ENCODE results near the gene DNASE1L2.

The DNASE1L2 gene

DNA sequence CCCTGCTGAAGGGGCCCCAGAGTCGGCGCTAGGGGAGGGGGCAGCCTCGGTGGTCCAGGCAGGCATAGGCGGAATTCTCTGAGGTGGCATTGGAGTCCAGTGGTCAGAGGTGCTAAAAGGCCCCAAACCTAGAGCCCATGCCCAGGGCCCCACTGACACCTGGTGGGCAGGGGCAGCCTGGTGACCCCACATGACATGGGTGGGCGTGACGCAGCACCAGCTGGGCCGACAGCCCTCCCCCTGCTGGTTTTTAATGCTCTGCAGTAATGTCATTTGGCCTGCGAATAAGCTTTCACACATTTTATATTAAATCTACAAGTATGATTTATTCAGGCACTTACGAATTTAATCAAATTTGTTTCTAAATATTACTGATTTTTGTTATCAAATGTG lies 33.8 kb downstream of the DNASE1L2 start:
- DNase-seq (ENCODE audit: low read depth) = no peak

DNA sequence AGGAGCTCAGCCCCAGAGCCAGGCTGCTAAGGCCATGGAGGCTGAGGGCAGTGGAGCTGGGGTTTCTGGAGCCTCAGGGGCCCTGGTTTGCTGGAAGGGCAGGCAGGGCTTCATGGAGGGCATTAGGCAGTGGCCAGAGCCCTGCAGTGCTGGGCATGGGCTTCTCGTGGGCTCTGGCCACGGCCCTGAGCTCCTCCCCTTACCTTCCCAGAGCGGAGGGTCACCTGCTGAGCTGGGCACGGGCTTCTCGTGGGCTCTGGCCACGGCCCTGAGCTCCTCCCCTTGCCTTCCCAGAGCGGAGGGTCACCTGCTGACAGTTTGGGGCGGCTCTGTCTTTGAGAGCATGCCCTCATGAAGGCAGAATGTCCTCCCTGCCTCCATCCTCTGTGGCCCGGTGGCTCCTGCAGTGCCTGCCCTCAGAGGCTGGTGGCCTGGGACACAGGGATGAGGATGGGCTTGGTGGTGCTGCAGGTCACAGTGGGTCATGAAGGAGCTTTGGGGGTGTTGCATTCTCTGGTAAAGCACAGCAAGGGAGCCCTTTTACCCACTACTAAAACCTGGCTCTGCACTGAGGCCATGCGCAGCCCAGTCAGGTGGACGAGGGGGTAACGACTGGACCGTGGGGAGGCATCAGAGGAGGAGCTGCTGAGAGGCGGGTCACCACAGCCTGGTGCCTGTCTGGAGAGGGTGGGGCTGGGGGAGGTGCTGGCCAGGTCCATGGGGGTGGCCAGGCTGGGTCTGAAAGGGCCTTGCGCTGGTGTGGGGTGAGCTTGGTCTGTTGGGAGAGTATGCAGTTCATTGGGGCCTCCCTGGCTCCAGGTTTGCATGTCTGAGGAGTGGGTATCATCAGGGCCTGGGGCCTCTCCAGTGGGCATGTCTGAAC lies 34.6 kb downstream of the DNASE1L2 start:
- no peak for DNase-seq (ENCODE audit: low read depth)

DNA sequence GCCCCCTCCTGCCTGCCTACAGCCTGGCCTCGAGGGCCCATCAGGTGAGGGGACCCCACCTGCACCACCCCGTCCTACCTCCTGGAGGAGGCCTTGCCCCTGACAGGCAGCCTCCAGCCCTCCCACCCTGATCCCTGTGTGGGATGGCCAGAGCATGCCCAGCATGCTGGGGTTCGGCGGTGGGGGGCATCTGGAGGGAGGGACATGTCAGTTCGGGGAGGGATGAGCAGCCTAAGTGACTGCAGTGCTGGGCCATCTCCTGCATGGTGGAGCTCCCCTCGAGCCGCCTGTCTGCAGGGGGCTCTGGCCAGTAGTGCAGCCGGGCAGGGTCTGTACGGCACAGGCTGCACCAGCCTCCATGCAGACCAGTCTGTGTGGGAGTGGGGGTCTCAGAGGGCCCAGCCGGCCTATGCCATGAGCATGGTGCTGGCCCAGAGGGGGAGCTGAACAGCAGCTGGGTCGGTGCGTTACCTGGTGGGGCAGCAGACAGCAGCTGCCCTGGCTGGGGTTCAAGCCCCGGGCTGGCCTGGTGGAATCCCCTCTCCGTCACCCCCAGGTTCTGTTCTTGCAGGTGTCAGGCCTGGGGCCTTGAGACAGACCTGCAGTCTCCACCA lies 35.7 kb downstream of the DNASE1L2 start:
- DNase-seq (ENCODE audit: low read depth) = no peak

DNA sequence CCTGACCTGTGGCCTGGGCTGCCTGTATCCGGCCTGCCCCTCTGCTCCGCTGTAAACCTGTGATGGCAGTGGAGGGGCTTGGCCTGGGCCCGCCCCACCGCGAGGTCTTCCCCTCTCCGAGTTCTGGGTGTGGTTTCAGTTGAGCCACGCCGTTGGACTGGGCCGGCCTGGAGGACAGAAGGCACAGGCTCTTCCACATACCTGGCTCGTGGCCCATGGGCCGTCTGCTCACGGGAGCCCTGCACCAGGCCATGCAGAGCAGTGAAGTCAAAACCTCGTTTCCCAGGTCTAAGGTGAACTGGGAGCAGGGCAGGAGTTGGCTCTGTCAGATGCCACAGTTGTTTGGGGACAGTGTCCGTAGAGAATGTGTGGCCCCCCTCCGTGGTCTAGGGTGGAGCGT lies 37.2 kb downstream of the DNASE1L2 start:
- no peak for DNase-seq (ENCODE audit: low read depth)

DNA sequence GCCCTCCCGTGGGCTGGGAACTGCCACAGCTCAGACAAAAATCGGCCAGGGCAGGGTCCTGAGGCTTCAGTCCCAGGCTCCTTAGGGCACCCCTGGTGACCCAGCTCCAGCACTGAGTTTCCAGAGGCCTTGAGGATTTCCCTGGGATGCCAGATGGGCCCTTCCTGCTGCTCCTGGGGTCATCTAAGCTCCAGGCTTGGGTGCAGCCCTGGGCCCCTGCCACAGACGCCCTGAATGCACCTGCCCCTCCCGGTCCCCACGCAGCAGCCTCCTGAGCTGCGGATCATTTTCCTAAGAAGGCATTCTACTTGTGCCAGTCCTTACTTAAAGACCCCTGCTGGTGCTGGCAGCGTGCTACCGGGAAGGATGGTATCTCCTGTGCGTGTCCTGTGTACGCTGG lies 37.7 kb downstream of the DNASE1L2 start:
- DNase-seq (ENCODE audit: low read depth) = no peak

DNA sequence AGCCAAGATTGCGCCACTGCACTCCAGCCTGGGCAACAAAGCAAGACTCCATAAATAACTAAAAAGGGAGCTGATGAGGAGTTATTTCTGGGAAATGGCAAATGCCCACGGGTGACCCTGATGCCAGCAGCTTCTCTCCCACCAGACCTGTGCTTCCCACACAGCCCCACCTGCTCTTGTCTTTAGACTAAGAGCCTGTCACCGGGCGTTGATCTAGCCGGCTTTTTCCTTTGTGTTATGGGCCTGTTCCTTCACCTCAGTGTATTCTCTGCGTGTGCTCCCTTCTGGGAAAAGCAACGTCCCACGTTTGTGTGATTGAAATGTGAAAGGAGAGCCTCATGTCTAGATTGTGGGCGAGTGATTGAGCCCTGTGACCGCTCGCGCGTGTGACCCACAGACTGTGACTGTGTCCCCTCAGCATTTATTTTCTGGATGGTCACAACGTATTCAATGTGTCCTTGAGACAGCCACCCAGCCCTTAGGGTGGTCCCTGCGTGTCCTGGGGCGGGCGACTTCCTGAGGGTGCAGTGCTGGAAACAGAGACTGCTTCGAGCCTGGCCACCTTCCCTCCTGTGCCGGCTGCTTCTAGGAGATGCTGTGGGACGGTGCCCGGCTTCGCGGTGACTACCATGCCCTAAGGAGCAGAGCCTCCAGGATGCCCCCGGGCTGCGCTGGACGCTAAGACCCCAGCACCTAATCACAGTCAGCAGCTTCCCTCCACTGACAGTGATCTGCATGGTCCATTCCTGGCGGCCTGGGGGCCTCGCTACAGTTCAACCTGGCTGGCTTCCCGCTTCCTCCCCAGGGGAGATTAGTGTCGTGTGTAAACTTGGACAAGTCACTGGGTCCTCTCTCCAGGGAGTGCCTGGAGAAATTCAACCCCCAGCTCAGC lies 39.5 kb downstream of the DNASE1L2 start:
- DNase-seq (ENCODE audit: low read depth) = no peak

DNA sequence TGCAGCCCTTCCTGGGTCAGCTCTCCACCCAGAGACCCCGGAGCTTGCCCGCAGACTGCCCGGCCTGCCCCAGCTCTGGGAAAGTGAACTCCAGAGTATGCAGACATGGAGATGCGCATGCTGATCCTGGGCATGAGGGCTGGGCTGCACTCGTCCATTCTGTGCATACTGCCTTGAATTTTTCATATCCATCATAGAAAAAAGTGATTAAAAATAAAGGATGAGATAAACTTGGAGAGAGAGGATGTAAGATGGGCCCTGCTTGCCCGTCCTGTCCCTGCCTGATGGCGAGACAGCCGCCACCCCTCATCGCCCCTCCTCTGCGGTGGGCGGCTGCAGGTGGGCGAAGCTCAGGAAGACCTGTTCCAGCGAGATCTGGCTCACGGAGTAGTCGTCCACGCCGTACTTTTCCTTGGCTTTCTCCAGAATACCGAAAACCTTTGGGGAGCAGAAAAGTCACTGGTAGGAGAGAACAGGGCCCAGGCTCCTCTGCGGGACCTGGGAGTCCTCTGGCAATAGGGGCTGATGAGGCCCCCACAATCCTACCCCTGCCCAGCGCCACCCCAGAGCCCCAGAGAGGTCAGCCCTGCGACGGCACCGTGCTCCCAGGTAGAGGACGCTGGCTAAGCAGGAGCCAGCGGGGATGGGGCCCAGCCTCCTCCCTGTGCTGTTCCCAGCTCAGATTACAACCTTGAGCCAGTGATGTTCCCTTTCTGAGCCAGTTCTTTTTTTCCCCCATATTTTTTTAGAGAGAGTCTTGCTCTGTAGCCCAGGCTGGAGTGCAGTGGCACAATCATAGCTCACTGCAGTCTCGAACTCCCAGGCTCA lies 40.3 kb downstream of the DNASE1L2 start:
- no peak for DNase-seq (ENCODE audit: low read depth)

DNA sequence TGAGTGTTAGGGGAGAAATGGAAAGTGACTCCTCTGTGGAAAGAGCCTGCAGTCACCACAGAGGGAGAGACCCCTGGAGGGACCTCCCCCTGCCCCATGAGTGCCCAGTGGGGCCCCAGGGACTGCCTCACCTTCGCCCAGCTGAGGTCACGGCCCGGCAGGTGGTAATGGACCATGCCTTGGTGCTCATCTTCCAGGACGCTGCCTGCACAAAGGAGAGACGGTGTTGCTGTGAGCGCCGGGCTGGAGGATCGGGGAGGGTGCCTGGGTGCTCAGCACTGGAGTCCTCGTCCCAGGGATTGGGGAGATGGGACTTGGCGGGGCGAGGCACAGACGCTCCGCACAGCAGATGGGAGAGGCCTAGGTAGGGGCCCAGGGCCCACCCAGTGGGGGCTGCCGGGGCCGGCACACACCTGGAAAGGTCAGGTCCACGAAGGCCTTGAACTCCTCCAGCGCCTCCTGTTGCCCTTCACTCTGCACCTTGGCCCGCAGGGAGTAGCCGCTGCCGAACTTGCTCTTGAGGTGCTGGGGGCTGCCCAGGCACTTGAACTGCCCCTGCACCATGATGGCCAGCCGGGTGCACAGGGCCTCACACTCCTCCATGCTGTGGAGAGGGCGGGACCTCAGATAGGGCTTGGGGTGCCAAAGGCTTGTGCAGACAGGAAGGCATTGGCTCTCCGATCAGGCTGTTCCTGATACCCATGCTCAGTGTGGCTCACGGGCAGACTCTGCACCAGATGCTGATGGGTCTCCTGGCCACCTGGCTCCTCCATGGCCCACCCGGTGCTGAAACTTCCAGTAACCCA lies 41.4 kb downstream of the DNASE1L2 start:
- DNase-seq (ENCODE audit: low read depth) = no peak

DNA sequence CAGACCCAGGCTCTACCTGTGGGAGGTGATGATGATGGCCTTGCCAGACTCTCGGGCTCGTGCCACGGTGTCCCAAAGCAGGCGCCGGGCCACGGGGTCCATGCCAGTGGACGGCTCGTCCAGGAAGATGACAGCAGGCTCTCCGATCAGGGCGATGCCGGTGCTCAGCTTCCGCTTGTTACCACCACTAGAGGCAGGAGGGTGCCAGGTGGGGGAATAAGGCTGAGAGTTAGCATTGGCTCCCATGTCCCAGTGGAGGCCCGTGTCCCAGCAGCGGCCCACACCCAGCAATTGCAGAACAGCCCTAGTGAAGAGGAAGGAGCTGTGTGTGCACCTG lies 42.0 kb downstream of the DNASE1L2 start:
- no peak for DNase-seq (ENCODE audit: low read depth)

DNA sequence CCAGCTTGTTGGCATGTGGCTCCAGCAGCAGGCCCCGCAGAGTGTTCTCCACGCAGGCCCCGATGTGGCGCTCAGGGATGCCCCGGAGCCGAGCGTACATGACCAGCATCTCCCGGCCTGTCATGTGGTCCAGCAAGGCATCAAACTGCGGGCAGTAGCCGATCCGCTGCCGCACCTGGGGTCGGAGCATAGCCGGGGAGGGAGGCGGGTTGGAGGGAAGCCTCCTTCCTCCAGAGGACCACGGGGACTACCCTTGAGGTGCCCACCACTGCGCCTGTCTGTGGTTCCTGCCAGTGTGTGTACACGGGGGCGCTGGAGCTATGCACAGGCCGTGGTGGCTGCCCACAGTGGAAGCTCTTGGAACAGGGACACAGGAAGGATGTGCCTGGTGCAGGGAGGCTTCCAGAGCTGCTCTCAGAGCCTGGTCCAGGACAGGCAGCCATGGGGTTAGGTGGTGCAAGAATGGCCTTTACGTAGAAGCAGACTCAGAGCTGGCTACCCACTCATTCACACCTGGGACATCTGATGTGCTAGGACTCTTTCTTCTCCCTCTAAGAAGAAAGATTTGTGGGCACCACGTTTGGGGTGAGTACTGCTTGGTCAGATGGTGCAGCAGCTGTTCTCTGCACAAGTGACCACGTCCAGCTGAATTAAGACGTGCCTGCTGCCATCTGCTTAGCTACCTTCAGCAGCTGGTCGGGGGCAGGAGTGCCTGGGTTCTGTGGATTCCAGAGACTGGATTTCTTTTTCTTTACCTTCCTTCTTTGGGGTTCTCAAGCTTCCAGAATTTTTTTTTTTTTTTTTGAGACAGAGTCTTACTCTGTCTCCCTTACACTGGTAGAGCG lies 42.9 kb downstream of the DNASE1L2 start:
- no peak for DNase-seq (ENCODE audit: low read depth)

DNA sequence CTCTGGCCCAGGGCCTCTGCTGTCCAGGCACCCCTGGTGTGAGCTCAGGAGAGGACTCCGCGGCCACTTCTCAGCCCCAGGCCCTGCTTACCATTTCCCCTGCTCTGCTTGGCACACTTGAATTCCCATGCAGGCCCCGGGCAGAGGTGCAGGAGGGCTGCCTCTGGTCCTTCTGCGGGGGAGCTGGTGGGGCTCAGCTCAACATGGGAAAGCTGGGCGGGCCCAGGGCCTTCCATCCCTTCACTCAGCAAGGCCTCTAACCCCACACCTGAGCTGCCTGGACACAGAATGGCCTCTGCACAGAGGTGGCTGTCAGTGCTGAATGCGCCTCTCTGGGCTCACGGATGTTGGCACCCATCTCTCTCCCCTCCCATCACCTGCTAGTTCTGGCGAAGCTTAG lies 44.2 kb downstream of the DNASE1L2 start:
- DNase-seq (ENCODE audit: low read depth) = no peak

DNA sequence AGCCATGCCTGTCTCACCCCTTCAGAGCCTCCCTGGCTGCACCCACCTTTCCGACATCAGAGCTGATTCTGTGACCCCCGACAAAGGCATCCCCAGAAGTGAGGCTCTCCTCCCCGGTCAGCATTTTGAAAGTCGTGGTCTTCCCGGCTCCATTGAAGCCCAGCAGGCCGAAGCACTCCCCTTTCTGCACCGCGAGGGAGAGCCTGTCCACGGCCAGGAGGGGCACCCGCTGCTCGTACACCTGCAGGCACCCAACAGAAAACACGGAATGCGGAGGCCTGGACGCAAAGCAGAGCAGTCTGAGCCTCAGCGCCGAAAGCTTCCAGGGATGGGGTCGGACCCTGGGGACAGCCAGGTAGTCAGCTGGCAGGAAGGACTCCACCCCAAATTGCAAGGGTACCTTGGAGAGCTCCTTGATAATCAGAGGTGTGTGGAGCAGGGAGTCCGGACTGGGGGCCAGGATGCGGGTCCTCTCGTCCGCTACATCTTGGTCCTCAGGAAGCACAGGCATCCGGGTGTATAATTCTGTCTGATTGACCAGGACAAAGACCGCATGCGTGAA lies 44.8 kb downstream of the DNASE1L2 start:
- DNase-seq (ENCODE audit: low read depth) = no peak

DNA sequence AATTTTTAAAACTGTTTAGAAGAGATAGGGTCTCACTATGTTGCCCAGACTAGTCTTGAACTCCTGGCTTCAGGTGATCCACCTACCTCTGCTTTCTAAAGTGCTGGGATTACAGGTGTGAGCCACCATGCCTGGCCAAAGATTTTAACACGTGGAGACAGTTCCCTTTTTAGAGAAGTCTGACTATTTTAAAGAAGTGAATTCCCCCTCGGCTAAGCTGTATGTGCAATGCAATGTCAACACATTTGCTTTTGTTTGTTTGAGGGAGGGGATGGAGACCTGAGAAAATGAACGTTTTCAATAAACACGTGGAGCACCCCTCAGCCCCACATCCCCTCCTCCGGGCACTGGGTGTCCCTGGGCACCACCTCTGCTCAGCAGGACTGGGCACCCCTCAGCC lies 46.0 kb downstream of the DNASE1L2 start:
- no peak for DNase-seq (ENCODE audit: low read depth)

DNA sequence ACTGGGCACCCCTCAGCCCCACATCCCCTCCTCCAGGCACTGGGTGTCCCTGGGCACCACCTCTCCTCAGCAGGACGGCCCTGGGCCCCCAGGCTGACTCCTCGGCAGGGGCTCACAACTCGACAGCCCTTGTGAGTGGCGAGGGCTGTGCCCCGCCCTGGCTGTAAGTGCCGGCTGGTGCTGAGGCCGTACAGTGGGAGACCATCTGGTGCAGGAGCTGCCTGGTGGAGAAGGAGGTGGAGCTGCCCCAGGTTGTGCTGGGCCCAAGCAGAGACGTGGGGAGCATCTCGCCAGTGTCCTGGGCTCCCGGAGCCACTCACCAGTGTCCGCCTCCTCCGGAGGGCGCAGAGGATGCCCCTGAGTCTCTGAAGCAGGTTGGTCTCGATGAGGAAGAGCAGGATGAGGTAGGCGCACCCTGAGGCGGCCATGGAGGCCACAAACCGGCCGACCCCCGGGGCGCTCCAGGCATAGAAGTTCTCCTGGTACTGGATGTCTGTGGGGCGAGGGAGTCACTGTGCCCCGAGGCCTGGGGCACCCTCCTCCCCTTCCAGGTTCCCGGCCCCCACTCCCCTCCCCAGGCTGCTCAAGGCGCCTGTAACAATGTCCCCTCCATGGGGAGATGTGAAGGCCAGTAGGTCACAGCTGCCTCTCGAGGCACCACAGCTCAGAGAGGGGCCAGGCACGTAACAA lies 46.8 kb downstream of the DNASE1L2 start:
- DNase-seq (ENCODE audit: low read depth) = no peak

DNA sequence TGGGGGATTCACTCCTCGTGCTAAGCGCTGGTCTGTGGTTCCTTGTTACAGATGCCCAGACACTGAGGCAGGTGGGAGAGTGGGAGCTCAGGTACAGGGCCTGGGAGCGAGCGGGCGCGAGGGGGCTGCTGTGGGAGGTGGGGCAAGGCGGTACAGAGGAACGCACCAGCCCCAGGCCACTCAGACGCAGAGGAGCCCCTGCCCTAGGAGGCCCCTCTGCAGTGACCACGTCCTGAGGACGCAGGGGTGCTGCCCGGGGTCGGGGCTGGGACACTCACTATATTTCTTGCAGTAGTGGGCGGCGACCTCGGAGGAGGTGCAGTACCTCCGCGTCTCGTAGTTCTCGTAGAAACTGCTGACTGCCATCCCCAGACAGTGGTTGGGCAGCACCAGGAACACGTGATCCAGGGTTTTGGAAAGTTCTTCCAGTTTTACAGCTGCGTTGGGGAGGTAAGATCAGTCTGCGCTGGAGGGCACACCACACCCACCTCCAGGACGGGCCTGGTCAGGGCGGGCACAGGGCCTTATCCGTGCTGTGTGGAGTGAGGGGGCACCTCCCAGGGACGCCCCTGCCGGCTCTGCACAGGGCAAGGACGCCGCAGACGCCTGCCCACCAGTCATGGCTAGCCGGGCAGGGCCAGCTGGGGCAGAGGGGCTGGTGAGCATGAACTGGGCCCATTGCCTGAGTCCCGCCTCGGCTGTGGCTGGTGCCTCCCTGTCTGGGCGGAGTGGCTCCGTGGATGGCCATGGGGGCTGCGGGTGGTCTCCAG lies 47.9 kb downstream of the DNASE1L2 start:
- DNase-seq (ENCODE audit: low read depth) = no peak

DNA sequence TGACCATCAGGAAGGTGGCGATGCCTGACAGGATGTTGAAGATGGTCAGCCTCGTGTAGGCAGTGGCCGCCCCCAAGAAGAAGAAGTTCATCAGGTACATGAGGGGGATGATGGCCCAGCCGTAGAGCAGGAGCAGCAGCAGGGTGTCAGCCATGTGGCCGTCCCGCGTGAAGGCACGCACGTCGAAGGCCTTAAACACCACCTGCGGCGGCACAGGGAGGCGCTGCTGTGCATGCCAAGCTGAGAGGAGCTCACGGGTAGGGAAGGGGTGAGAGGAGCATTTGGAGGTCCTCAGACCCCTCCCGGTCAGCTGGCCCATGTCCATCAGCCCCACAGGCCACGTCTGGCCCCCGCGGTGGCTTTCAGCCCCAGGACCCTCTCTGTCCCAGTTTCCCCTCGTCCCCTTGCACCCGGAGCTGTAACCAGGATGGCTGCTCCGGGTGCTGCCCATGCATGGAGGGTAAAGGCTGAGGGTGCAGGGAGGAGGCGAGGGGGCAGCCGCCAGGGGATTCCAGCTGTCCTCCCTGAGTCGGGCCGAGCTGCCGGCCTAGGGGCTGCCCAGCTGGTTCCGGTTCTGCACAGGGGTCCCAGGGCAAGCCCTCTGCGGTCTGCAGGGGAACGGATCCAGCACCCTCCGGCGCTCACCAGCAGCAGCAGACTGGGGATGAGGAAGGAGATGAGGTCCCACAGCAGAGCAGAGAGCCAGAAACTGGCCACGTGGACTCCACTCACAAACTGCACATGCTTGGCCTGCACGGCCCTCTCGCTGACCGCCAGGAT lies 48.7 kb downstream of the DNASE1L2 start:
- no peak for DNase-seq (ENCODE audit: low read depth)

DNA sequence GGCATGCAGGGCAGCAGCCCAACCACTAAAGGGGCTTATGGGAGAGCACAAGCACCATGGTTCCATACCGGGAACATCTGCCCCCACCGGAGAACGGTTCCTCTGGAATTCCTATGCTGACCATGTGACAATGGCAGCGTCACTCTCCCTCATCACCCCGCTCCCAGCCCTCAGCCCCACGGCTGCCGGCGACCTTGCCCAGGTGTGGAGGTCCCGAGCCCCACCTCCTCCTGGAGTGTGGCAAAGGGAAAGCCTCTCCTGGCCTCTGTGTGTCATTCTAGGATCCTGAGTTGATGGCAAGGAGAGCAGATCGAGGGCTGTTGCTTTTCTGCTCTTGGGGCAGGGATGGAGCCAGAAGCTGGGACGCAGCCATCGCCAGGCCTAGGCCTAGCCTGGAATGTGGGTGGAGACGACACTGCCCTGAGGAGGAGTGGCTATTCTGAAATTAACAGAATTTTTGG lies 49.5 kb downstream of the DNASE1L2 start:
- no peak for DNase-seq (ENCODE audit: low read depth)

DNA sequence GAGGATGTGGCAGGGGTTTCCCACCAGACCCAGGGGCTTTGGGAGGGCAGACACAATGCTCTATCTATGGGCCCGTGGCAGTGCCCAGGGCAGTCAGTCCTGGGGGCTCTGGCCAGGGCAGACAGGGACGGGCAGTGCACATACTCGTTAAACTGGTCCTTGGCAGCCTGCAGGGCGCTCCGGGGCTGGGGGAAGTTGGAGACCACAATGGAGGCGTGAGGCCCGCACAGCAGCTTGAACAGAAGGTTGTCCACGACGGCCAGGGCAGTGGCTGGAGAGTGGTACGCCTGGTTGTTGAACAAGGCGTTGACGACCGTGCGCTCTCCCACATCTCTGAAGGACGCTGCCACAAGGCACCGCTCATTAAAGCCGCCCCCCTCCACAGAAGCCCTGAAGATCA lies 50.3 kb downstream of the DNASE1L2 start:
- no peak for DNase-seq (ENCODE audit: low read depth)

Data from HS-27A (cell line).